Colonic mucosa (tissue), 4 donors: ENCODE measurements around the gene UBXN6. TPM values are rescaled to one million over a fixed set of nuclear protein-coding genes. Genes with fewer than 3 reads are reported as not detected.

Source experiments
- DNase-seq: peaks from one replicate; pipeline ENCODE4 v3.0.0-alpha.2; 2020
- H3K27ac ChIP-seq: fragments of 200-600 bp; one replicate; pipeline ENCODE4 v1.8.0; 2021
- H3K27me3 ChIP-seq: fragments of 200-600 bp; one replicate; pipeline ENCODE4 v1.8.0; 2021
- H3K36me3 ChIP-seq: fragments of 200-600 bp; one replicate; pipeline ENCODE4 v1.8.0; 2021
- H3K4me1 ChIP-seq: fragments of 200-600 bp; one replicate; pipeline ENCODE4 v1.8.0; 2021; ENCODE audit warnings: mild to moderate bottlenecking
- H3K4me3 ChIP-seq: fragments of 200-600 bp; one replicate; pipeline ENCODE4 v1.8.0; 2021
- H3K9ac ChIP-seq, 2 donors: one replicate each; pipeline ENCODE4 v1.7.0; 2013; ENCODE audit warnings: control low read depth in 2 of 2, low read depth in 2 of 2, low read length in 2 of 2
- H3K9me3 ChIP-seq: fragments of 200-600 bp; one replicate; pipeline ENCODE4 v1.8.0; 2021
- CTCF ChIP-seq: fragments of 200-600 bp; IDR thresholded peaks from one replicate; pipeline ENCODE4 v1.8.0; 2022; ENCODE audit warnings: antibody characterized with exemption, mild to moderate bottlenecking
- intact Hi-C: fragments of 100-400 bp; cut with DNase I; formaldehyde crosslinking; loops from one replicate; pipeline ENCODE4 v1.14.1; 2022
- total RNA-seq, 2 donors: library from RNA; stranded (reverse); fragmentation: NEBNext Ultra II Directional in 1 of 2; extraction: Animal tissue kit (Norgen Biotek cat#: 25700) in 1 of 2; gene quantifications; one replicate each; pipeline ENCODE4 v1.2.1, GENCODE V29; 2021
- donor health status: healthy.
- donor health status: DM: no; HTN: no; CAD: no.
- donor health status: DM: no; HTN: no; CAD: no.

UBXN6 gene
- total RNA-seq, 2 donors from 2014 or later = 84.9 to 96.7 TPM

GRCh38 chr19:4428326-4428975, 29.1 kb downstream of the UBXN6 start:
- TF ChIP-seq CTCF = no peak
- Histone ChIP-seq H3K9me3 (no peaks in the 10 kb centered on the region), H3K27me3 (no peaks in the 10 kb centered on the region), H3K9ac (no peak overlapping the region), H3K36me3 (no peaks in the 10 kb centered on the region), H3K4me3 (no peak overlapping the region), H3K4me1 (no peaks in the 10 kb centered on the region), H3K27ac (no peak overlapping the region)
- intact Hi-C loops = no loop called here
- DNase-seq = no peak

- no peak for DNase-seq
- Histone ChIP-seq H3K27ac (no peak overlapping the region), H3K9me3 (no peaks in the 10 kb centered on the region), H3K27me3 (no peaks in the 10 kb centered on the region), H3K4me3 (no peak overlapping the region), H3K4me1 (no peaks in the 10 kb centered on the region), H3K36me3 (no peaks in the 10 kb centered on the region), H3K9ac (no peak overlapping the region)
- intact Hi-C loops = no loop called here
- no peak for TF ChIP-seq CTCF
These were observed 32.1 kb downstream of the UBXN6 start for GRCh38 chr19:4425537-4425936.

- no peak for DNase-seq
- Histone ChIP-seq H3K36me3 (no peaks in the 10 kb centered on the region), H3K9me3 (no peaks in the 10 kb centered on the region), H3K27ac (no peak overlapping the region), H3K9ac (no peak overlapping the region), H3K4me1 (no peaks in the 10 kb centered on the region), H3K27me3 (no peaks in the 10 kb centered on the region), H3K4me3 (no peak overlapping the region)
- no peak for TF ChIP-seq CTCF
- intact Hi-C loops = no loop called here
These were observed 34.0 kb downstream of the UBXN6 start for GRCh38 chr19:4423416-4424126.

- Histone ChIP-seq H3K4me3 (no peak overlapping the region), H3K27me3 (no peaks in the 10 kb centered on the region), H3K9me3 (no peaks in the 10 kb centered on the region), H3K27ac (no peak overlapping the region), H3K4me1 (no peaks in the 10 kb centered on the region), H3K9ac (no peak overlapping the region), H3K36me3 (no peaks in the 10 kb centered on the region)
- TF ChIP-seq CTCF = no peak
- DNase-seq = no peak
- intact Hi-C loops = no loop called here
These were observed 41.3 kb downstream of the UBXN6 start for GRCh38 chr19:4416268-4416667.

GRCh38 chr19:4415352-4415751, 42.2 kb downstream of the UBXN6 start:
- H3K9me3 ChIP-seq = no peaks in the 10 kb centered on the region
- H3K9ac ChIP-seq = no peak overlapping the region
- H3K36me3 ChIP-seq = no peaks in the 10 kb centered on the region
- no peaks in the 10 kb centered on the region for H3K4me1 ChIP-seq
- H3K27me3 ChIP-seq = no peaks in the 10 kb centered on the region
- H3K4me3 ChIP-seq = no peak overlapping the region
- H3K27ac ChIP-seq = no peak overlapping the region
- intact Hi-C loops = no loop called here
- TF ChIP-seq CTCF = no peak
- DNase-seq = no peak
